ENCODE data around the gene PDLIM4.

DNA sequence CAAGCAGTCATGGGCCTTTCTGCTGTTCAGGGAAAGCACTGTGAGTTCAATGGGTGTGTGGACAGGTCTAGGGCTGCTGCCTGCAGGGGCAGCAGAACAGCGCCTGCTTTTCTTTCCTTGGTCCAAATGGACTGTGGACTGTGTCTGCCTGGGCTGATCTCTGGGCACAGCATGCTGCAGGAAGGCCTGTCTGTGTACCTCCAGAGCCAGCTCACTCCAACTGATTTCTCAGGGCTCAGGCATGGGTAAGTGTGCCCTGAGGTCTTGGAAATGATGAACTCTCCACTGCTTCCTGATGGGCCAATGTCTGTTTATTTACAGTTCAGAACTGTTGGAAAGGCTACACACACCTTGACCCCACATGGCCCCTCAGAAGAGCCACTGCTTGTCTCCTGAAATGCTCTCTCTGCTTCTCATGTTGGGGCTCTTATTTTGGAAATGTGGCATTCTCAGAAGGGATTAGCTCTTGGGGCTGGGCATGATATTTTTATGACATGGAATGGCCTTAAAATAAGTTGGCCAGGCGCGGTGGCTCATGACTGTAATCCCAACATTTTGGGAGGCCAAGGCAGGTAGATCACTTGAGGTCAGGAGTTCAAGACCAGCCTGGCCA, 63.7 kb downstream of the PDLIM4 start:
- no peak for TF ChIP-seq POLR2AphosphoS5 (IDR thresholded peaks at IDR 0.05; ENCODE audit: low read depth, low read length)
- TF ChIP-seq, protein P1, sequence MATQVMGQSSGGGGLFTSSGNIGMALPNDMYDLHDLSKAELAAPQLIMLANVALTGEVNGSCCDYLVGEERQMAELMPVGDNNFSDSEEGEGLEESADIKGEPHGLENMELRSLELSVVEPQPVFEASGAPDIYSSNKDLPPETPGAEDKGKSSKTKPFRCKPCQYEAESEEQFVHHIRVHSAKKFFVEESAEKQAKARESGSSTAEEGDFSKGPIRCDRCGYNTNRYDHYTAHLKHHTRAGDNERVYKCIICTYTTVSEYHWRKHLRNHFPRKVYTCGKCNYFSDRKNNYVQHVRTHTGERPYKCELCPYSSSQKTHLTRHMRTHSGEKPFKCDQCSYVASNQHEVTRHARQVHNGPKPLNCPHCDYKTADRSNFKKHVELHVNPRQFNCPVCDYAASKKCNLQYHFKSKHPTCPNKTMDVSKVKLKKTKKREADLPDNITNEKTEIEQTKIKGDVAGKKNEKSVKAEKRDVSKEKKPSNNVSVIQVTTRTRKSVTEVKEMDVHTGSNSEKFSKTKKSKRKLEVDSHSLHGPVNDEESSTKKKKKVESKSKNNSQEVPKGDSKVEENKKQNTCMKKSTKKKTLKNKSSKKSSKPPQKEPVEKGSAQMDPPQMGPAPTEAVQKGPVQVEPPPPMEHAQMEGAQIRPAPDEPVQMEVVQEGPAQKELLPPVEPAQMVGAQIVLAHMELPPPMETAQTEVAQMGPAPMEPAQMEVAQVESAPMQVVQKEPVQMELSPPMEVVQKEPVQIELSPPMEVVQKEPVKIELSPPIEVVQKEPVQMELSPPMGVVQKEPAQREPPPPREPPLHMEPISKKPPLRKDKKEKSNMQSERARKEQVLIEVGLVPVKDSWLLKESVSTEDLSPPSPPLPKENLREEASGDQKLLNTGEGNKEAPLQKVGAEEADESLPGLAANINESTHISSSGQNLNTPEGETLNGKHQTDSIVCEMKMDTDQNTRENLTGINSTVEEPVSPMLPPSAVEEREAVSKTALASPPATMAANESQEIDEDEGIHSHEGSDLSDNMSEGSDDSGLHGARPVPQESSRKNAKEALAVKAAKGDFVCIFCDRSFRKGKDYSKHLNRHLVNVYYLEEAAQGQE (IDR thresholded peaks at IDR 0.05; ENCODE audit: insufficient read depth in 1 of 2, low read depth in 2 of 2, low read length in 2 of 2) = no peak
- no peak for TF ChIP-seq TAF1 (IDR thresholded peaks at IDR 0.05; ENCODE audit: borderline replicate concordance, insufficient read depth, low read length)
- no peak for TF ChIP-seq FOXP2 (optimal IDR thresholded peaks at IDR 0.05; ENCODE audit: borderline replicate concordance, extremely low read depth, extremely low read length, insufficient read depth)
